HG03095 (cell line): ENCODE measurements around the gene ACAD8.
"Not testable (repeated sequence)": the region's sequence is repeated elsewhere in the genome, so short reads cannot be mapped to it uniquely, and the experiment has no call there.

Experiments
- ATAC-seq: cut with Tn5 transposase; IDR thresholded peaks from one replicate; pipeline ENCODE4 v1.9.1; 2021; ENCODE audit warnings: moderate library complexity; ENCODE audit not compliant: unreplicated experiment

ACAD8 gene

DNA sequence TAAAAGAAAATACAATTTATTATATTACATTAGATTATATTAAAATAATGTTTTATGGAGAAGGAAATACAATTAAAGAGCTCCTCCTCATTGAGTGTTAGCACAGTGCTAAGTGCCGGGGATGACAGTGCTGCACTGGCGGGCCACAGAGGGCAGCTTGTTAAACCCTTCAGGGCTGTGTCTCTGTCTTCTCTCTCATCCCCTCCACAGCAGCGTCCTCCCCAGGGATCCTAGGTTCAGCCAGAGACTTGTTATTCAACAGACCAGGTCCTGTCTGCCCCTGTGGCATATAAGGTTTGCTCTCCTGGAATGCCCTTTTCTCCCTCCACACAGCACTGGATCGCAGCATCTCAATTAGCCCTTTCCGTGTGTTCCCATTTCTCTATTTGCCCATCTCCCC, 14.4 kb upstream of the ACAD8 start:
- ATAC-seq: no peak

DNA sequence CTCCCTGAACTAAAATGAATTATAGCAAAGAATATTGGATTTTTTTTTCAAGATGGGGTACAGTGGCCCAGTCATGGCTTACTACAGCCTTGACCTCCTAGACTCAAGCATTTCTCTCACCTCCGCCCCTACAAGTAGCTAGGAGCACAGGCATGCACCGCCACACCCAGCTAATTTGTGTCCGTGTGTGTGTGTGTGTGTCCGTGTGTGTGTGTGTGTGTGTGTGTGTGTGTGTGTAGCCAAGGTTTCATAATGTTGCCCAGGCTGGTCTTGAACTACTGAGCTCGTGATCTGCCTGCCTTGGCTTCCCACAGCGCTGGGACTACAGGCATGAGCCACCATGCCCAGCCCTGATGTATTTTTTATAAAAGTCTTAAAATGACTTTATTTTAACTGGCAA, 12.8 kb upstream of the ACAD8 start:
- no peak for ATAC-seq

DNA sequence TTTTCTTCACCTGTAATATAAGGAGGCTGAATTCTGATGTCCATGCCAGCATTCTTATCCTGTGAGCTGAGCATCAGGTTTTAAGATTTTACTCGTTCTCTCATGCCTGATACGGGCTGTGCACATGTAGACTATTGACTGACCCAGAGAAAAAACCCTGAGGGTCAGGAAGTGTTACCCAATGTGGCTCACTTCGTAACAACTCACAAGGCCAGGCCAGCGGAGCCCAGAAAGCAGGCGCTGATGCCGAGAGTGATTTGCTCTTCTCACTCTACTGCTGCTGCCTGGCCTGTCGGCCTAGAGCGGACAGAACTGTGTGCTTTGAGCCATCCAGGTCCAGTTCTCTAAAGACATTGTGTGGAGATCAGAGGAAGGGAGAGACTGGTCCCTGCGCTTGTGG, 11.0 kb upstream of the ACAD8 start:
- no peak for ATAC-seq

DNA sequence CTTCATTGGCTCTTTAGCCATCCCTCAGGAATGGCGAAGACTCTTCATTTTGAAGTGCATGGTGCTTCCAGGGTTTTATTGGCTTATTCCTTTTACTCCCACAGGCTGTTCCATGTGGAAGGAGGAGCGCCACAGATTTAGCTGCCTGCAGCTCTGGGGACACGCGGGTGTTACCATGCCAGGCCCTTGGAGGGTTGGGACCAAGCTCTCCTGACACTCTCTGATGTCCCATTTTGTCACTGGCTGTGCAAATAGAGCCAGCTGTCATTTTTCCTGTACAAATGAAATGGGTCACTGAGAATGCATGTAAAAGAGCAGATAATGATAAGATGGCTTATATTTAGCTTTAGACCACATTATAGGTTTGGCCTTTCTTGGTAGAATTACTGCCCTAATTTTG, 9.5 kb upstream of the ACAD8 start:
- no peak for ATAC-seq

DNA sequence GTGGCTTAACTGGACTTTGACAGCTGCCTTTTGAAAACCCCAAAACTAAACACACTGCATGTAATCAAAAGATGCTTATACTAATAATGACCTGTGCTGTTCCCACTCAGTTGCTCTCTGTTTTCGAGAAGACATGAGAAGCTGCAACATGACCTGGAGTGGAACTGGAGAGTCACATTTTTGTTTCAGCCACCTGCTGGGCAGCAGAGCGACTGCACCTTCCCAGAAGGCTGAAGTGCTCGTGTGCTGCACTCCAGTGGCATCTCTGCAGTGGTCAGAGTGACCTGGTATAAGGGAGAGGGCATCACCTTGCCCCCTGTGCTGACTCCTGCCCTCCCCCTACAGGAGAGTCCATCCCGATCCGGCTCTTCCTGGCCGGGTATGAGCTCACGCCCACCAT, 8.8 kb upstream of the ACAD8 start:
- peak; percentile 73 for ATAC-seq

DNA sequence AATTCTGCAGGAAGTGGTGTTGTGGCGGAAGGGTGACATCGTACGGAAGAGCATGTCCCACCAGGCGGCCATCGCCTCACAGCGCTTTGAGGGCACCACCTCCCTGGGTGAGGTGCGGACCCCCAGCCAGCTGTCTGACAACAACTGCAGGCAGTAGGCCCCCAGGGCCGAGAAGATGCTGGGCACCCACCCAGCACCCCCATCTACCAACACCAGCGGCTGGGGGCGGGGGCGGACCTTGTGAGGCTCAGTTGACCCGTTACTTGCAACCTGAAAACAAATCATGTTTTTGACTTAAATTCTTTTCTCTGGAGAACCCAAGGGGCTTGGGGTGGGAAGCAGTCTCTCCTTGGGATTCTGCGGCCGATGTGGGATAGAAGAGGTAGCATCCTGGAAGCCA, 7.9 kb upstream of the ACAD8 start:
- ATAC-seq: no peak

DNA sequence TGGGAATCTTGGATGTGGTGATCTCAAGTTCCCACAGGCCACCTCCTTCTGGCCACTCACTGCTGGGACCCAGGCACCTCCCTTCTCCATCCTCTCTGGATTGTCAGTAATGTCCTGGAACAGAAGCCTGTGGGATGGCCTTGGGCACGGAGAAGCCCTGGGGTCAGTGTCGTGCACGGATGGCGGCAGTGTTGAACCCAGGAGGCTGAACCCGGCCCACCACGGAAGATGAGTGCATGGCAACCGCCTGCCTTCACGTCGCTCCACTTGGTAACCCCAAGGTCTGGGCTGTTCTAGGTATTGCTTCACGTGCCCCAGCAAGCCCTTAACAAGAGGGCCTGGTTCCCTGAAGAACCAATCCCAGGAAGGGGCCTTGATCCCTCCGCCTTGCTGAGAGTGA, 7.3 kb upstream of the ACAD8 start:
- no peak for ATAC-seq

DNA sequence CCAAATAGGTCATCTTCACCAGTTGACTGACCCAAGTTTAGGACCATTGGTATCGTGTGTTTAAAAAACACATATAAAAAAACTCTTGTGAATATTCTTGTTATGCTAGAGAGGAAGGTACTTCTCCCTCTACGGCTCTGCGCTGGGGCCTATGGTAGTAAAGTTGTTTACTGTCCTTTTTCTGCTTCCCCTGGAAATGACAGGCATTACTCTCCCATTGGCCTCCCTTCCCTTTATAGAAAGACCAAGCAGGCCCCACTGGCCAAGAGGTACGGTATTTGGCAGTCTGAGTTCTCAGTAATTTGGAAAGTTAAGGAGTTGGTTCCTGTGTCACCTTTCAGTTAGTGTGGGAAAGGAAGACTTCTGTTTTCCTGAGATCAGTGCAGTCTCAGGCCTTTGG, 6.7 kb upstream of the ACAD8 start:
- no peak for ATAC-seq

DNA sequence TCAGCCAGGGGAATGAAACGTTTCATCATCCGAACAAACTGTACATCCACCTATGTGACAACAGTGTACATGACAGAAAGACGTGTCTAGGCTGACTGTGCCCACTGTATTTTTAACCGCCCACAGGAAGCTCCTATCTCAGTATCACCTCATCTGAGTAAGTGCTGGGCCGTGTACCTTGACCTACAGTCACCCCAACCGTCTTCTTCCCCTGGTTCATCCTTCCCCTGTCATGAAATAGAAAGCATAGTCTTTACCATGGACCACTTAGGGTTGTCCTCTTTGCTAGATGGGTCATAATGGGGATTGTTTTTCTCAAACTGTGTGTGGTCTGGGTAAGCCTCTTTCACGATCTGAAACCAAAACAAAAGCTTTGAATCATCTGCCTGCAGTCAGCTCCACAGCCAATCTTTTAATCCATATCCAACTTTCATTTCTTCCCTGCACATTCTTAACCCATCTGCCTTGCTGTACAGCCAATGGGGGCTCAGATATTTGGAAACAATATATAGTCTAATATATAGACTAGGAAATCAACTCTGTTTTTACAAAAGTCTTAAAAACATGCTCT, 4.4 kb upstream of the ACAD8 start:
- ATAC-seq: no peak

DNA sequence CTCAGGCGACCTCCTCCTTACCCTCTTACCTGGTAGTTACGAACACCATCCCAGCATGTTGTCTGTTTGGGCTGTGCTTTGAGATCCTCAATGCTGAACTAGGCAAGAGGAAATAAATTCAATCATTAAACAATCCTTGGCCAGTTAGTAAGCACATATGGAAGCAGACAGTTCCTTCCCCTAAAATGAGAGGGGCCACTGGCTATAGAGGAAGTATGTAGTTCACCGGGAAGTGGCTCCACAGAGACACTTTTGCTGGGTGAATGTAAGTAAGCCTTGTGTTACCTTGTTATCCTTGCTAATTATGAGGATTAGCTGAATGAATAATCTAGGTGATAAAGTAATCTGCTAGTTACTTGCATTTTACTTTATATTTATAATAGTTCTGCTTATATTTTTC, 3.1 kb upstream of the ACAD8 start:
- no peak for ATAC-seq

DNA sequence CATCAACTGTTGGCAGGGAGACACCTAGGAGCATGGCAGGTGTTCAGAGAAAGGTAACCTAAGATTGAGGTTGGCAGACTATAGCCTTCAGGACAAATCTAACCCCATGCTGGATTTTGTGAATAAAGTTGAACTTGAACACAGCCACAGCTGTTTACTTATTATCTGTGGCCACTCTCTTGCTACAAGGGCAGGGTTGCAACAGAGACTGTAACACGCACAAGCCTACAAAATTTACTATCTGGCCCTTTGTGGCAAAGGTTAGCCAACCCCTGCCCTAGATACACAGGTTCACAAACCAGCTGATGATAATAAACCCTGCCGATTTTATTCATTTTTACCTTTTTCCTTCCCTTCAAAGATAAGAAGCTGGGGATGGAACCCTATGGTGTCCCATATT, 2.7 kb upstream of the ACAD8 start:
- ATAC-seq: no peak

DNA sequence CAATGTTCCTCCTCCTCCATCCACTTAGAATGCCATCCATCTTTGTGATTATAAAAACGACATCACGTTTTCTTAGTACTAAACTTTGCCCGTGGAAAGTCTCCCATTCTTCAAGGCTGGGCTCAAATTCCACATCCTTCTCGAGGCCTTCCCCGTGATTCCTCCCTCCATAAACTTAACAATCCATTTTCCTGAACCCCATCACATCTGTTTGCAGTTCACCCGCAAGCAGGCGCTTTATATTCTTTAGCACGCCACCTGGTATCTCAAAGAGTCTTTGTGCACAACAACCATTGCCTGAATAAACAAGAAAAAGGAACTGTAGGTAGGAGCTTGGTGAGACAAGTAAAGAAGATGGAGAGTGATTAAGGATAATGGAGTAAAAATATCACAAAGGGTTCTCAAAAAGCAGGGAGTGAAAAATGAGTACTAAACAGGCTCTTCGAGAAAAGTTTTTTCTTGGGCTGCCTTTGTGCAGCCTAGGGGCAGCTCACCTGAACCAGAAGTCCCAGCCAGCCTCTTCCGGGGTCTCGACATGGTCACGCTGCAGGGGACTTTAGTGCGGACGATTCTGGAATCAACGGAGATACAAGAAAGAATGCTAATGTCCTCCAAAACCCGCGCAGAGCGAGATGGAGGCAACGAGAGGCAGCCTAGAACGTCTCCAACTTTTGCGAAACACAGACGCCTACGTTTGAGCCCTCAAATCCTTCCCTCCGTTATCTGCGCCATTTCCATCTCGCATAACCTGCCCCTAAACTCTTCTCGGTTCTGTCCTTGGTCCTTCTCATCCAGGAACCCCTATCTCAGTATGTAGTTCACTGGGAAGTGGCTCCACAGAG, 801 bp upstream of the ACAD8 start:
- peak; percentile 20 for ATAC-seq

DNA sequence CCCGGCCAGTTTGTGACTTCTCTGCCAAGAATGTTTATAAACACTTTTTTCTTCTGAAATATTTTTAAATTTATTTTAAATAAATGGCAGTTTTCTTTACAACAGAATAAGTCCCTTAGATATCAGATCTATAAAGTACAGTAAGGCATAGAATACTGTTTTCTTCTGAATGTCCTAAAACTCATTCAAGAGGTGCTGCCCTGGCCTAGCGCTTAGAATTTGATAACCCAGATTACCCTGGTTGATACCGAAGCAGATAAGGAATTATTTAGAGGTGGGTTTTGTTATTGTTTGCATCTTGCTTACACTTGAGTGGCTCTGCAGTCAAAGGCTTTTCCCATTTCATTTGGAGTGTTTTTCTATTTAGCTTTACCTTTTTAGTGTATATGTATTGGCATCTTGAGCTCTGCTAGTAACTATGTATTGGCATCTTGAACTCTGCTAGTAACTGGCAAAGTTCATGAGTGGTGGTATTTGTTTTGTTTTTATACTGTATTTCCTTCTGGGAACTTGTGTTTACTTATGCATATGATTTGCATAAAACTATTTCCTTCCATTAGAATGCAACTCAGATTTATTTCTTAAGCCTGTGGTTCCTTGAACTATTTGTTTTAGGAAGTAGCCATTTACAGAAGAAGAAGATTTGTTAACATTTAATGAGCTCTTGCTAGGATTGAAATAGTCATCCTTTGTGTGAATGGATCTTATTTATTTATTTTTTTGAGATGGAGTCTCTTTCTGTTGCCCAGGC, 1.2 kb downstream of the ACAD8 start:
- no peak for ATAC-seq

DNA sequence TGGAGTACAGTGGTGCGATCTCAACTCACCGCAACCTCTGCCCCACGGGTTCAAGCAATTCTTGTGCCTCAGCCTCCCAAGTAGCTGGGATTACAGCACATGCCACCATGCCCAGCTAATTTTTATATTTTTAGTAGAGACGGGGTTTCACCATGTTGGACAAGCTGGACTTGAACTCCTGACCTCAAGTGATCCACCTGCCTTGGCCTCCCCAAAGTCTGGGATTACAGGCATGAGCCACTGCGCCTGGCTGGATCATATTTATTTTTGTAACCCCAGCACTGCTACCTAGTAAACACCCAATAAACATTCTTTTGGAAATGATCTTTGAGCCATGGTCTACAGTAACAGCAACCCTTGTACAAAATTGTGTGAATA, 1.8 kb downstream of the ACAD8 start:
- not testable (repeated sequence) for ATAC-seq

DNA sequence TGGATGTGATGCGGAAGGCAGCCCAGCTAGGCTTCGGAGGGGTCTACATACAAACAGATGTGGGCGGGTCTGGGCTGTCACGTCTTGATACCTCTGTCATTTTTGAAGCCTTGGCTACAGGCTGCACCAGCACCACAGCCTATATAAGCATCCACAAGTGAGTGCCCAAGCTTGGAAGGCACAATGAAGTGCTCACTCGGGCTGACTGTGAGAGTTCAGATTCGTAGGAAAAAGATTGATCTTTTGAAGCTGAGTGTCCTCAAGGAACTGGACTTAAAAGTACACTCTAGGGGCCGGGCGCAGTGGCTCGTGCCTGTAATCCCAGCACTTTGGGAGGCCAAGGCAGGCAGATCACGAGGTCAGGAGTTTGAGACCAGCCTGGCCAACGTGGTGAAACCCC, 3.7 kb downstream of the ACAD8 start:
- no peak for ATAC-seq

DNA sequence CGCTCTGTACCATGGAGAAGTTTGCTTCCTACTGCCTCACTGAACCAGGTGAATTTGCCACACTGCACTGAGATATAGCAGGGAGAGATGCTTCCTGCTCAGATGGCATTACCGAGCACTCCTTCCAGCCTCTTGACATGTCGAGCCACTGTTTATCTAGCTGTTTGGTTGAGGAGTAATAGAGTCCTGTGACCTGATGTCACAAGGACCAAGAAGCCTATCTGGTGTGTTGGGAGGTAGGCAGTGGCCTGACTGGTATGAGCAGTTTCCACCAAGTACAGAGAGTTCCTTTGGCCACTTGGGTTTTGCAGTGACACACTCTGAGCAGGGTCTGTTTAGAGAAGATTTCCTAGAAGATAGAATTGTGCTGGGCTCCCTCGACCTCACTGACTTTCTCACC, 5.2 kb downstream of the ACAD8 start:
- no peak for ATAC-seq

DNA sequence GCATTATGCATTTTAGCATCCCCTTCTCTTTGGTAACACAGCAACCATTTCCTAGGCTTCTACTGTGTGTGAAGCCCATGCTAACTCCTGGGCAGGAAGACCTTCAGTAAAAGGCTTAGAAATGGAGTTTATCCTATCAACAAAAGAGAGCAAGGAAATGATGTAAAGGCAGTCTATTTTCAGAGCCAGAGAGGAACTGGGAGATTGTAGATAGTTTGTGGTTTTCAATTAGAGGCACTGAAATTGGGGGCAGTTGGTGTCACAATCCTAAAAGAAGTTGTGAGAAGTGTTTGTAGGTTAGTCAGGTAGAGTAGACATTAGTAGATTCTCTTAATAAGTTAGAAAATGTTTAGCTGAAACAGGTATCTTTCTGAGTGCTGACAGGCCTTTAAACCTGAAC, 7.1 kb downstream of the ACAD8 start:
- no peak for ATAC-seq

DNA sequence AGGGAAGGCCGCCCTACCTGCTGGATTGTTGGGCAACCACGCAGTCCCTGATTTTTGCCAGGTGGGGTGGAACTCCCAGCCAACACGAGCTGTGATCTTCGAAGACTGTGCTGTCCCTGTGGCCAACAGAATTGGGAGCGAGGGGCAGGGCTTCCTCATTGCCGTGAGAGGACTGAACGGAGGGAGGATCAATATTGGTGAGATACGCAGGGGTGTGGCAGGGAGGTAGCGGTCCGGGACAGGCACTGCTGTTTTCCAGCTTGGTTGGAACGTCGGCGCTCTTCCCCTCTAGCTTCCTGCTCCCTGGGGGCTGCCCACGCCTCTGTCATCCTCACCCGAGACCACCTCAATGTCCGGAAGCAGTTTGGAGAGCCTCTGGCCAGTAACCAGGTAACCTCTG, 7.6 kb downstream of the ACAD8 start:
- ATAC-seq: no peak

DNA sequence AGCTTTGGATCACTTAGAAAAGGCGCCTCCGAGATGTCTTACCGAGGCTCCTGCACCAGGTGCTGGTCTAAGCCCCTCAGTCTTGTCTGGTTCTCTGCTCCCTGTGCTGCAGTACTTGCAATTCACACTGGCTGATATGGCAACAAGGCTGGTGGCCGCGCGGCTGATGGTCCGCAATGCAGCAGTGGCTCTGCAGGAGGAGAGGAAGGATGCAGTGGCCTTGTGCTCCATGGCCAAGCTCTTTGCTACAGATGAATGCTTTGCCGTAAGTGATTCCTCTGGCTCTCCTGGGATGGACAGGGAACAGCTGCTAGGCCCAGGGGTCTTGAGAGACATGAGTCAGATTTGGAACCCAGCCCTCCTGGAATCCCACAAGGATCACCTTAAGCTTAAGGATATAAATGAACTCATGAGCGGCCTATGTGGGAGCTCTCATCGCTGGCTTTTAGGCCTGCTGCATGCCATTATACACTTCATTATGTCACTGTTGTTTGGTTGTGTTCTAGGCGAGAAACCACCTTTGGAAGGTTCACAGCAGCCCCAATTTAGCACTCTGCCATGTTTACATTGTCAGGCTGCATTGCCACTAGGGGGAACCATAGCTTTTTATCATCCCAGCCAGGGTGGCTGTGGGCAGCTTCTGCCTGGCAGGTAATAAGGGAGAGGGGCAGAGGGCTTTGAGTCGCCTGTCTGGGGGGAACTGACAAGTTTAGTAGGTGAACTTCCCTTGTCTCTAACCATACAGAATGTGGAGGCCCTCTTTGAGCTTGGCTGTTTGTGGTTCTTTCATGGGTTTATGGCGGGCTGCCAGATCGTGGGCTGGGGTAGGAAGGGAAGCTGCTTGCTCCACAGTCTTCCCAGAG, 8.5 kb downstream of the ACAD8 start:
- no peak for ATAC-seq

DNA sequence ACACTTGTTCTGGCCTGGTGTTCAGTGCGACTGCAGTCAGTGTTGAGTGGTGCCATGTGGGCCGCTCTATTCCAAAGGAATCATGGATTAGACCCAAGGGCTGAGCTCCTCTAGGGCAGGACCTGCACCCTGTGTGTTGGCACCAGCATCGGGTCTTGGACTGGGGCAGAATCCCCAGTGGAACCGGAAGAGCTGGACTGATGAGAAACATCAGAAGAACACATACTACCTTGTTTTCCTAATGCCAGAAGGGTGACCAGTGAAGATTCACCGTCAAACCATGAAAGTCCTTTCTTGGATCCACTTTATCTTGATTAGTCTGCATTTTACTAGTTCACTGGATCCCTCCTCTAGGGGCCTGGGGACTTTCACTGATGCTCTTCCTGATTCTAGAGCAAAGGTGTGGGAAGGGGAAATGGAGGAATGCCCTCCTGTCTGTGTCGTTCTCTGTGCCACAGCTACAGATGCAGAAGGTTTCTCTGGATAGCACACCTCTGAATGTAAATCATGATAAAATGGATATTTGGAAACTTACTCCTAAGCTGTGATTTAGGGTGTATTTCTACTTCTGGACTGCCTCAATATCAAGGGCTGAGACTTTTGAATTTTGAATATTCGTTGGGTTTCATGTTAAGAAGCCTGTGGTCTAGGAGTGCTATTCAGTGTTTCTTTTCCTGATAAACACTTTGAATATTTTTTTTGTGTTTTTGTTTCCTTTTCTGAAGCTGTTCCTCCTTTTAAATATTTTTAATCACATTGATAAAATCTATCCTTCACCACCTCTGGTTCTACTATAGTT, 11.8 kb downstream of the ACAD8 start:
- no peak for ATAC-seq
